GM12878 (cell line): ENCODE results near the gene RARRES1.

Experiments used
- BCL11A ChIP-seq: IDR thresholded peaks from 2 replicates; pipeline ENCODE4 v1.6.1; 2011; ENCODE audit warnings: low read depth, low read length
- CBFB ChIP-seq: IDR thresholded peaks from 2 replicates; pipeline ENCODE4 v1.6.1; 2016; ENCODE audit warnings: antibody characterized with exemption, low read depth
- CREB1 ChIP-seq: IDR thresholded peaks from 2 replicates; pipeline ENCODE4 v1.6.1; 2012; ENCODE audit warnings: low read depth, mild to moderate bottlenecking, inconsistent platforms
- CTCF ChIP-seq, 3 experiments: IDR thresholded peaks in 2 of 3; conservative IDR thresholded peaks in 1 of 3; 2 replicates each; pipeline ENCODE4 v1.5.1; 2011; ENCODE audit warnings: low read depth in 3 of 3, low read length in 3 of 3, mild to moderate bottlenecking in 3 of 3, control low read depth in 2 of 3, moderate library complexity in 2 of 3, inconsistent platforms in 1 of 3, mixed read lengths in 1 of 3; ENCODE audit not compliant: control insufficient read depth in 2 of 3, insufficient read depth in 1 of 3; ENCODE audit errors: extremely low read depth in 1 of 3
- EP300 ChIP-seq, 2 experiments: fragments of 150-350 bp in 1 of 2; IDR thresholded peaks; 2 replicates each; pipeline ENCODE4 v1.6.1; 2011 to 2012; ENCODE audit warnings: low read depth in 2 of 2, low read length in 2 of 2, borderline replicate concordance in 1 of 2, improper control_type of control experiment in 1 of 2, inconsistent platforms in 1 of 2; ENCODE audit not compliant: control insufficient read depth in 1 of 2
- EZH2 ChIP-seq: IDR thresholded peaks from 2 replicates; pipeline ENCODE4 v1.6.1; 2012; ENCODE audit warnings: low read depth, mild to moderate bottlenecking, control low read depth, inconsistent platforms, low read length, borderline replicate concordance; ENCODE audit not compliant: control insufficient read depth
- IRF5 ChIP-seq: fragments of 450-650 bp; IDR thresholded peaks from 2 replicates; pipeline ENCODE4 v1.6.1; 2017; ENCODE audit warnings: borderline replicate concordance
- NR2C2 ChIP-seq: IDR thresholded peaks from 2 replicates; pipeline ENCODE4 v1.6.1; 2011; ENCODE audit warnings: borderline replicate concordance, low read depth; ENCODE audit not compliant: control insufficient read depth, insufficient read length
- POLR2A ChIP-seq: IDR thresholded peaks from 2 replicates; pipeline ENCODE4 v1.6.1; 2011; ENCODE audit warnings: low read depth, mild to moderate bottlenecking, low read length
- POLR2AphosphoS2 ChIP-seq: IDR thresholded peaks from 2 replicates; pipeline ENCODE4 v1.6.1; 2011; ENCODE audit warnings: low read depth, mild to moderate bottlenecking, low read length, improper control_type of control experiment, moderate library complexity
- REST ChIP-seq: IDR thresholded peaks from 2 replicates; pipeline ENCODE4 v1.6.1; 2012; ENCODE audit warnings: mild to moderate bottlenecking, low read depth, low read length
- SREBF1 ChIP-seq: IDR thresholded peaks from 2 replicates; pipeline ENCODE4 v1.6.1; 2012; ENCODE audit warnings: mild to moderate bottlenecking, low read length
- TBL1XR1 ChIP-seq: IDR thresholded peaks from 2 replicates; pipeline ENCODE4 v1.6.1; 2012; ENCODE audit warnings: low read depth, low read length, improper control_type of control experiment
- ZNF274 ChIP-seq: IDR thresholded peaks from one replicate; pipeline ENCODE4 v1.8.0; 2011; ENCODE audit not compliant: insufficient read length, insufficient read depth

DNA sequence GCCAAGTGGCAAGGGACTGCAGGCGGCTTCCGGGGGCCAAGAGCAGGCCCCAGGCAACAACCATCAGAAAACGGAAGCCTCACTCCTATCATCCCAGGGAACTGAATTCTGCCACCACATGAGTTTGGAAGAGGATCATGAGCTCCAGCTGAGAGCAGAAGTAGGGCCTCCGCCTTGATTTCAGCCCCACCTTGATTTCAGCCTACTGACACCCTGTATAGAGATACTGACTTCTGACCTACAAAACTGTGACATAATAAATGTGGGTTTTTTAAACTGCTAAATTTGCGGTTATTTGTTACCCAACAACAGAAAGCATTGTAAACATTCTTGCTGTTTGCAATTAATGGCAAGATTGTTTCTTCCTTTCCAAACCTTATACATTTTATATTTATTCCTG, 21.6 kb upstream of the RARRES1 start:
- no peak for TF ChIP-seq BCL11A
- TF ChIP-seq POLR2AphosphoS2: no peak
- no peak for TF ChIP-seq CTCF (IDR thresholded peaks at IDR 0.05 in 2 of 3, conservative IDR thresholded peaks at IDR 0.05 in 1 of 3; ENCODE audit: control insufficient read depth in 2 of 3, extremely low read depth in 1 of 3, insufficient read depth in 1 of 3, low read depth in 3 of 3, low read length in 3 of 3)
- no peak for TF ChIP-seq CBFB
- no peak for TF ChIP-seq POLR2A
- TF ChIP-seq EP300 (IDR thresholded peaks at IDR 0.05; ENCODE audit: borderline replicate concordance in 1 of 2, control insufficient read depth in 1 of 2, low read depth in 2 of 2, low read length in 2 of 2): no peak
- TF ChIP-seq EZH2: no peak
- TF ChIP-seq CREB1: no peak
- no peak for TF ChIP-seq NR2C2
- TF ChIP-seq REST: no peak
- no peak for TF ChIP-seq ZNF274
- no peak for TF ChIP-seq SREBF1
- TF ChIP-seq IRF5: no peak
- no peak for TF ChIP-seq TBL1XR1
